ENCODE results near the gene SLC49A4.

Gene SLC49A4

DNA sequence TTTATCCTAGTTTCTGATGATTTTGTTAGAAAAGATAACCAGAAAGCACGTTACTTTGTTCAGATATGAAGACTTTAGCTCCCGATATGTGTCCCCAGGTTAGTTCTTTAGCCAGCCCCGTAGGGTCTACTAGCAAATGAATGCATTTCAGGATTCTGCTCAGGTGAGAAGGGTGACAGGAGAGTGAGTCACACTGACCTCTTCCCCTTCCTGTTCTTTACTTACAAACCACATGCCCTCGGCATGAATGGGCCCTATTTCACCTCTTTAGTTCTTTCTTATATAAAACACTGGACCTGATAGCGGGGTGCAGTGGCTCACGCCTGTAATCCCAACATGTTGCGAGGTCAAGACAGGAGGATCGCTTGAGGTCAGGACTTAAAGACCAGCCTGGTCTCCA is 98.4 kb downstream of the SLC49A4 start:
- no peak overlapping the region for H3K9ac ChIP-seq (ENCODE audit: low read length in 5 of 5)
- peaks cover 0 to 9% (median 7%) of the 10 kb centered on the region in 5 donors for H3K4me1 ChIP-seq (ENCODE audit: control insufficient read depth in 5 of 5, insufficient read depth in 5 of 5, low read length in 5 of 5)
- H3K36me3 ChIP-seq (ENCODE audit: control insufficient read depth in 5 of 5, insufficient read depth in 5 of 5, low read length in 5 of 5), result no peaks in the 10 kb centered on the region
- no peak overlapping the region for H3K4me3 ChIP-seq (ENCODE audit: low read depth in 1 of 5, low read length in 5 of 5)
- peaks cover 0 to 6% (median 2%) of the 10 kb centered on the region in 5 donors for H3K27me3 ChIP-seq (ENCODE audit: control insufficient read depth in 5 of 5, insufficient read depth in 4 of 5, low read length in 5 of 5)
- H3K9me3 ChIP-seq (ENCODE audit: control insufficient read depth in 5 of 5, low read length in 5 of 5), result no peaks in the 10 kb centered on the region
- no peak overlapping the region for H3K27ac ChIP-seq (ENCODE audit: low read depth, low read length)

GRCh38 chr3:122893754-122894668 is 99.1 kb downstream of the SLC49A4 start:
- Histone ChIP-seq H3K4me3 (ENCODE audit: low read depth in 1 of 5, low read length in 5 of 5) (no peak overlapping the region), H3K27me3 (ENCODE audit: control insufficient read depth in 5 of 5, insufficient read depth in 4 of 5, low read length in 5 of 5) (peaks cover 2 to 9% (median 5%) of the 10 kb centered on the region in 5 donors), H3K4me1 (ENCODE audit: control insufficient read depth in 5 of 5, insufficient read depth in 5 of 5, low read length in 5 of 5) (peaks cover 0 to 9% (median 7%) of the 10 kb centered on the region in 5 donors), H3K9ac (ENCODE audit: low read length in 5 of 5) (no peak overlapping the region), H3K36me3 (ENCODE audit: control insufficient read depth in 5 of 5, insufficient read depth in 5 of 5, low read length in 5 of 5) (no peaks in the 10 kb centered on the region), H3K27ac (ENCODE audit: low read depth, low read length) (no peak overlapping the region), H3K9me3 (ENCODE audit: control insufficient read depth in 5 of 5, low read length in 5 of 5) (no peaks in the 10 kb centered on the region)

DNA sequence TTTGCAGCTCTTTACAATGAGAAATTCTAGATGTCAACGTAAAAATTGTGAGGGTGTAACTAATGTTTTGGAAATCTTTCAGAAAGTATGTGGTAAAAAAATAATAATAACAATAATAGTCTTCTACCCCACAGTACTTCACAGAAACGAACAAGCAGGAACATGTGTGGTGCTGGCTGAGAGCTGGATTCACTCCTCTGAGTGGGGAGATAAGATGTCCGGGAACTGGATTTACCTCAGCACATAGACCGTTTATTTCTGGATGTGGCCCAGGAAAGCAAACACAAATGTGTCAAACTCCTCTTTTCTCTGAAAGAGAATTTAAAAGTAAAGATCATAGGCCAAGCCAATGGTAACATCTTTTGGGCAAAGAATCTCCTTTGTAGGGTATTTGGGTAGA is 103.4 kb downstream of the SLC49A4 start:
- Histone ChIP-seq H3K36me3 (ENCODE audit: control insufficient read depth in 5 of 5, insufficient read depth in 5 of 5, low read length in 5 of 5) (no peaks in the 10 kb centered on the region), H3K9ac (ENCODE audit: low read length in 5 of 5) (no peak overlapping the region), H3K4me3 (ENCODE audit: low read depth in 1 of 5, low read length in 5 of 5) (no peak overlapping the region), H3K9me3 (ENCODE audit: control insufficient read depth in 5 of 5, low read length in 5 of 5) (no peaks in the 10 kb centered on the region), H3K4me1 (ENCODE audit: control insufficient read depth in 5 of 5, insufficient read depth in 5 of 5, low read length in 5 of 5) (no peaks in the 10 kb centered on the region), H3K27me3 (ENCODE audit: control insufficient read depth in 5 of 5, insufficient read depth in 4 of 5, low read length in 5 of 5) (peaks cover 2 to 9% (median 3%) of the 10 kb centered on the region in 5 donors), H3K27ac (ENCODE audit: low read depth, low read length) (no peak overlapping the region)

GRCh38 chr3:122902326-122902725 is 107.5 kb downstream of the SLC49A4 start:
- Histone ChIP-seq H3K36me3 (ENCODE audit: control insufficient read depth in 5 of 5, insufficient read depth in 5 of 5, low read length in 5 of 5) (no peaks in the 10 kb centered on the region), H3K9me3 (ENCODE audit: control insufficient read depth in 5 of 5, low read length in 5 of 5) (peaks cover 0 to 5% (median 3%) of the 10 kb centered on the region in 5 donors), H3K4me3 (ENCODE audit: low read depth in 1 of 5, low read length in 5 of 5) (no peak overlapping the region), H3K27ac (ENCODE audit: low read depth, low read length) (no peak overlapping the region), H3K9ac (ENCODE audit: low read length in 5 of 5) (no peak overlapping the region), H3K27me3 (ENCODE audit: control insufficient read depth in 5 of 5, insufficient read depth in 4 of 5, low read length in 5 of 5) (peaks cover 0 to 6% (median 3%) of the 10 kb centered on the region in 5 donors), H3K4me1 (ENCODE audit: control insufficient read depth in 5 of 5, insufficient read depth in 5 of 5, low read length in 5 of 5) (no peaks in the 10 kb centered on the region)

DNA sequence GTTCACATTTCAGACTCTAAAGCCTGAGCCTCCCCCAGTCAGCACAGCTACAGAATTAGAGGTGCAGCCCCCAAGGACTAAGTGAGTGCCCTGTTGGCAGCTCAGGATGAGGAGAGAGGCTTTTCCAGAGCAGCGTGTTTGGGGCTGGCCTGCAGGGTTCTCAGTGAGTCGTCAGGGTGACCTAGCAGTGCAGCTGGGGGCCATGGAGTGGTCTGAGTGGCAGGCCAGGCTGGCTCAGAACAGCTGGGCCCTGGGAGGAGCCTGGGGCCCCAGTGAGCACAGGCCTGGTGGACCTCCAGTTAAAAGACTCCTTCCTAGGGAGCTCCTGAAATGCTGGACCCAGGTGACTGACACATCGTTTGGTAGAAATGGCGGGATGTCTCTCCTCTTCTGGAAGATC is 108.3 kb downstream of the SLC49A4 start:
- H3K27ac ChIP-seq (ENCODE audit: low read depth, low read length), result no peak overlapping the region
- H3K27me3 ChIP-seq (ENCODE audit: control insufficient read depth in 5 of 5, insufficient read depth in 4 of 5, low read length in 5 of 5), result peaks cover 0 to 6% (median 3%) of the 10 kb centered on the region in 5 donors
- H3K4me1 ChIP-seq (ENCODE audit: control insufficient read depth in 5 of 5, insufficient read depth in 5 of 5, low read length in 5 of 5), result no peaks in the 10 kb centered on the region
- H3K4me3 ChIP-seq (ENCODE audit: low read depth in 1 of 5, low read length in 5 of 5), result no peak overlapping the region
- H3K9me3 ChIP-seq (ENCODE audit: control insufficient read depth in 5 of 5, low read length in 5 of 5), result peaks cover 0 to 5% (median 3%) of the 10 kb centered on the region in 5 donors
- no peak overlapping the region for H3K9ac ChIP-seq (ENCODE audit: low read length in 5 of 5)
- H3K36me3 ChIP-seq (ENCODE audit: control insufficient read depth in 5 of 5, insufficient read depth in 5 of 5, low read length in 5 of 5), result no peaks in the 10 kb centered on the region

GRCh38 chr3:122907471-122907870 is 112.6 kb downstream of the SLC49A4 start:
- no peak overlapping the region for H3K4me3 ChIP-seq (ENCODE audit: low read depth in 1 of 5, low read length in 5 of 5)
- peaks cover 0 to 5% (median 3%) of the 10 kb centered on the region in 5 donors for H3K9me3 ChIP-seq (ENCODE audit: control insufficient read depth in 5 of 5, low read length in 5 of 5)
- no peak overlapping the region for H3K9ac ChIP-seq (ENCODE audit: low read length in 5 of 5)
- no peaks in the 10 kb centered on the region for H3K36me3 ChIP-seq (ENCODE audit: control insufficient read depth in 5 of 5, insufficient read depth in 5 of 5, low read length in 5 of 5)
- no peak overlapping the region for H3K27ac ChIP-seq (ENCODE audit: low read depth, low read length)
- H3K4me1 ChIP-seq (ENCODE audit: control insufficient read depth in 5 of 5, insufficient read depth in 5 of 5, low read length in 5 of 5), result no peaks in the 10 kb centered on the region
- peaks cover 0 to 16% (median 13%) of the 10 kb centered on the region in 5 donors for H3K27me3 ChIP-seq (ENCODE audit: control insufficient read depth in 5 of 5, insufficient read depth in 4 of 5, low read length in 5 of 5)

DNA sequence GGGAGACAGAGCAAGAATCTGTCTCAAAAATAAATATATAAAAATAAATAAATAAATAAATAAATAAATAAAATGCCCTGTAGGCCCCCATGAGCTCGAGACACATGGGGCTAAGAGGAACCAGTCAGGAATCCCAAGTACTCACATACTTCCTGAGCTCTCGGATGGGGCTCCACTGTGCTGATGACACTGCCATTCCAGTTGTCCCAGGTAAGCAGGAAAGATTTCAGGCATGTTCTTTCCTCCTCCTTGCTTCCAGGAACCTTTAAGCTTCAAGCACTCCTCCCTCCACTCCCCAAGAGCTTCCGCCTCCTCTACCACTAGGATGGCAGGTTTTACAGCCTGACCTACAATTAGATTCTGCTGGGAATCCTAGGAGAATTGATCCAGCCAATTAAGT is 113.4 kb downstream of the SLC49A4 start:
- Histone ChIP-seq H3K4me1 (ENCODE audit: control insufficient read depth in 5 of 5, insufficient read depth in 5 of 5, low read length in 5 of 5) (no peaks in the 10 kb centered on the region), H3K27ac (ENCODE audit: low read depth, low read length) (no peak overlapping the region), H3K9ac (ENCODE audit: low read length in 5 of 5) (no peak overlapping the region), H3K4me3 (ENCODE audit: low read depth in 1 of 5, low read length in 5 of 5) (no peak overlapping the region), H3K9me3 (ENCODE audit: control insufficient read depth in 5 of 5, low read length in 5 of 5) (peaks cover 0 to 5% (median 3%) of the 10 kb centered on the region in 5 donors), H3K27me3 (ENCODE audit: control insufficient read depth in 5 of 5, insufficient read depth in 4 of 5, low read length in 5 of 5) (peaks cover 0 to 19% (median 17%) of the 10 kb centered on the region in 5 donors), H3K36me3 (ENCODE audit: control insufficient read depth in 5 of 5, insufficient read depth in 5 of 5, low read length in 5 of 5) (no peaks in the 10 kb centered on the region)

- no peaks in the 10 kb centered on the region for H3K36me3 ChIP-seq (ENCODE audit: control insufficient read depth in 5 of 5, insufficient read depth in 5 of 5, low read length in 5 of 5)
- no peak overlapping the region for H3K27ac ChIP-seq (ENCODE audit: low read depth, low read length)
- no peak overlapping the region for H3K9ac ChIP-seq (ENCODE audit: low read length in 5 of 5)
- H3K27me3 ChIP-seq (ENCODE audit: control insufficient read depth in 5 of 5, insufficient read depth in 4 of 5, low read length in 5 of 5), result peaks cover 0 to 20% (median 17%) of the 10 kb centered on the region in 5 donors
- peaks cover 0 to 2% (median 0%) of the 10 kb centered on the region in 5 donors for H3K4me1 ChIP-seq (ENCODE audit: control insufficient read depth in 5 of 5, insufficient read depth in 5 of 5, low read length in 5 of 5)
- H3K4me3 ChIP-seq (ENCODE audit: low read depth in 1 of 5, low read length in 5 of 5), result no peak overlapping the region
- H3K9me3 ChIP-seq (ENCODE audit: control insufficient read depth in 5 of 5, low read length in 5 of 5), result no peaks in the 10 kb centered on the region
Observed at GRCh38 chr3:122911901-122912300, 117.0 kb downstream of the SLC49A4 start.

- no peaks in the 10 kb centered on the region for H3K9me3 ChIP-seq (ENCODE audit: control insufficient read depth in 5 of 5, low read length in 5 of 5)
- H3K4me3 ChIP-seq (ENCODE audit: low read depth in 1 of 5, low read length in 5 of 5), result no peak overlapping the region
- no peak overlapping the region for H3K9ac ChIP-seq (ENCODE audit: low read length in 5 of 5)
- H3K27ac ChIP-seq (ENCODE audit: low read depth, low read length), result no peak overlapping the region
- peaks cover 0 to 20% (median 17%) of the 10 kb centered on the region in 5 donors for H3K27me3 ChIP-seq (ENCODE audit: control insufficient read depth in 5 of 5, insufficient read depth in 4 of 5, low read length in 5 of 5)
- H3K36me3 ChIP-seq (ENCODE audit: control insufficient read depth in 5 of 5, insufficient read depth in 5 of 5, low read length in 5 of 5), result no peaks in the 10 kb centered on the region
- H3K4me1 ChIP-seq (ENCODE audit: control insufficient read depth in 5 of 5, insufficient read depth in 5 of 5, low read length in 5 of 5), result peaks cover 0 to 2% (median 0%) of the 10 kb centered on the region in 5 donors
Observed at GRCh38 chr3:122912772-122913538, 118.1 kb downstream of the SLC49A4 start.

Data from subcutaneous abdominal adipose tissue (tissue), 5 donors.